ENCODE measurements around the gene MTFR1L.

DNA sequence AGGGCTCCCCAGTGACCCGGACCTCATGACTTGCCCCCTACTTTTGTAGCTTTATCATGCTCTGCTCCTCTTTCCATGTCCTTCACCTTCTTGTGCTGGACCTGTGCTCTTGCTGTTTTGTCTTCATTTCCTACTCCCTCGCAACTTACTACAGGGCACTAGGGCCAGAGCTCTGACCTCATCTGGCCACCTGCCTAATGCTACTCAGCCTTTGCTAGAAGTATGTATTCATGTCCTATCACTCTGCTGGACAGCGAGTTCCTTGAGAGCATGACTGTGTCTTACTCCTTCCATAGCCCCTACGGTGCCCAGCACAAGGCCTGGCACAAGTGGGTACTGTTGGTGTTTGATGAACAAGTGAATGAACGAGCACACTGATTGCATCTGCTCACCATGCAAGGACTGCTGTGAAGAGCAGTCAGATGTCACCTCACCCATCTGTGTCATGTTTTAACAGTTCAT is 1.9 kb downstream of the MTFR1L start:
- no peak for TF ChIP-seq GATA2 (IDR thresholded peaks at IDR 0.05; ENCODE audit: low read depth, low read length)
- TF ChIP-seq GATA3 (IDR thresholded peaks at IDR 0.05; ENCODE audit: low read depth, low read length) = no peak

Measured in SH-SY5Y (cell line).